OCI-LY7 (cell line): ENCODE results near the gene FAIM2. TPM values are rescaled to one million over a fixed set of nuclear protein-coding genes. Genes with fewer than 3 reads are reported as not detected.

Experiments
- BruUV-seq: library from RNA; stranded (reverse); fragments of 400-500 nt; replicated peaks from 2 replicates; lab custom pipeline; 2021; lab: Mats Ljungman, UMichigan
- CTCF ChIA-PET: fragments of 300-600 bp; sonication (Branson Sonifier 250); formaldehyde crosslinking; loops from one replicate; lab custom pipeline; 2022; ENCODE audit warnings: antibody characterized with exemption; ENCODE audit not compliant: unreplicated experiment; lab: Charles Lee
- POLR2A ChIA-PET: fragments of 300-600 bp; sonication (Branson Sonifier 250); formaldehyde crosslinking; loops from one replicate; lab custom pipeline; 2022; ENCODE audit warnings: antibody characterized with exemption; lab: Charles Lee
- DNase-seq: peaks from one replicate; pipeline ENCODE4 v3.0.0-alpha.2; 2015; ENCODE audit warnings: low spot score
- H2AFZ ChIP-seq: fragments of 200-600 bp; sonication (generic), shearing (Covaris generic); 2 replicates; pipeline ENCODE4 v1.6.1; 2014; ENCODE audit warnings: mild to moderate bottlenecking, antibody characterized with exemption, low read length, moderate library complexity
- H3K27ac ChIP-seq: fragments of 200-600 bp; sonication (generic); 2 replicates; pipeline ENCODE4 v1.5.1; 2014; ENCODE audit warnings: mixed run types, low read depth, mild to moderate bottlenecking, moderate library complexity, low read length, inconsistent platforms; ENCODE audit not compliant: poor library complexity, severe bottlenecking
- H3K36me3 ChIP-seq: fragments of 200-600 bp; sonication (generic); 2 replicates; pipeline ENCODE4 v1.6.1; 2014; ENCODE audit warnings: mild to moderate bottlenecking, antibody characterized with exemption, low read length, moderate library complexity, mixed read lengths; ENCODE audit not compliant: insufficient read depth
- H3K4me1 ChIP-seq: fragments of 200-600 bp; sonication (generic); 2 replicates; pipeline ENCODE4 v1.5.1; 2014; ENCODE audit warnings: mild to moderate bottlenecking, low read length; ENCODE audit not compliant: insufficient read depth, poor library complexity, severe bottlenecking
- H3K4me2 ChIP-seq: fragments of 200-600 bp; sonication (generic); 2 replicates; pipeline ENCODE4 v1.6.1; 2014; ENCODE audit warnings: mild to moderate bottlenecking, low read length
- H3K4me3 ChIP-seq: fragments of 200-600 bp; sonication (generic); 2 replicates; pipeline ENCODE4 v1.5.1; 2014; ENCODE audit warnings: mild to moderate bottlenecking, low read depth, low read length; ENCODE audit not compliant: poor library complexity, severe bottlenecking
- H3K79me2 ChIP-seq: fragments of 200-600 bp; sonication (generic); 2 replicates; pipeline ENCODE4 v1.6.1; 2016; ENCODE audit warnings: low read depth, mild to moderate bottlenecking, low read length, moderate library complexity, mixed read lengths; ENCODE audit not compliant: insufficient read depth
- H3K9me2 ChIP-seq: fragments of 200-600 bp; sonication (generic); 2 replicates; pipeline ENCODE4 v1.6.1; 2016; ENCODE audit warnings: mild to moderate bottlenecking, low read length, mixed read lengths; ENCODE audit not compliant: insufficient read depth
- H3K9me3 ChIP-seq: fragments of 200-600 bp; sonication (generic); 2 replicates; pipeline ENCODE4 v1.6.1; 2014; ENCODE audit warnings: mild to moderate bottlenecking, mixed run types, low read length, mixed read lengths
- H4K20me1 ChIP-seq: fragments of 200-600 bp; sonication (generic); 2 replicates; pipeline ENCODE4 v1.6.1; 2014; ENCODE audit warnings: mild to moderate bottlenecking, antibody characterized with exemption, low read length, moderate library complexity, mixed read lengths; ENCODE audit not compliant: insufficient read depth
- EZH2phosphoT487 ChIP-seq: fragments of 200-600 bp; sonication (generic); IDR thresholded peaks from 2 replicates; pipeline ENCODE4 v1.6.1; 2018; ENCODE audit warnings: low read depth, borderline replicate concordance, mild to moderate bottlenecking, mixed run types, antibody characterized with exemption, low read length, moderate library complexity, mixed read lengths
- intact Hi-C: fragments of 100-400 bp; cut with micrococcal nuclease; formaldehyde crosslinking; loops from one replicate; pipeline ENCODE4 v1.10.0; 2022; ENCODE audit not compliant: unreplicated experiment
- total RNA-seq, 2 experiments: library from RNA; depleted of rRNA in 1 of 2; stranded (reverse); fragments of >200 nt in 1 of 2; shearing (Covaris generic) in 1 of 2; gene quantifications; 2 replicates each; pipeline ENCODE4 v1.2.3, GENCODE V29; 2014 to 2022
- TF ChIP-seq, protein P1 (sequence below): fragments of 200-600 bp; sonication (generic); conservative IDR thresholded peaks from 2 replicates; pipeline ENCODE4 v1.5.1; 2014; ENCODE audit warnings: mild to moderate bottlenecking, antibody characterized with exemption, low read length, moderate library complexity, mixed read lengths

The FAIM2 gene
- total RNA-seq, 2 experiments from 2014 or later, result 0.10 TPM; not detected in 1

GRCh38 chr12:49950273-49951251, 46.9 kb upstream of the FAIM2 start, which contains the start of gene AQP2:
Gene AQP2, plus strand, starts transcription at chr12:49950737. Its CDS starts 94 bp downstream, at chr12:49950831.
- Histone ChIP-seq H3K9me2 (no peaks in the 10 kb centered on the region), H3K9me3 (no peaks in the 10 kb centered on the region), H3K79me2 (no peaks in the 10 kb centered on the region), H3K27ac (no peak within 1 kb of the TSS), H2AFZ (no peak within 1 kb of the TSS), H3K4me2 (no peak within 1 kb of the TSS), H3K4me3 (no peak within 1 kb of the TSS), H3K36me3 (no peaks in the 10 kb centered on the region), H3K4me1 (no peaks in the 10 kb centered on the region), H4K20me1 (no peaks in the 10 kb centered on the region)
- TF ChIP-seq EZH2phosphoT487, result no peak
- TF ChIP-seq, protein P1, sequence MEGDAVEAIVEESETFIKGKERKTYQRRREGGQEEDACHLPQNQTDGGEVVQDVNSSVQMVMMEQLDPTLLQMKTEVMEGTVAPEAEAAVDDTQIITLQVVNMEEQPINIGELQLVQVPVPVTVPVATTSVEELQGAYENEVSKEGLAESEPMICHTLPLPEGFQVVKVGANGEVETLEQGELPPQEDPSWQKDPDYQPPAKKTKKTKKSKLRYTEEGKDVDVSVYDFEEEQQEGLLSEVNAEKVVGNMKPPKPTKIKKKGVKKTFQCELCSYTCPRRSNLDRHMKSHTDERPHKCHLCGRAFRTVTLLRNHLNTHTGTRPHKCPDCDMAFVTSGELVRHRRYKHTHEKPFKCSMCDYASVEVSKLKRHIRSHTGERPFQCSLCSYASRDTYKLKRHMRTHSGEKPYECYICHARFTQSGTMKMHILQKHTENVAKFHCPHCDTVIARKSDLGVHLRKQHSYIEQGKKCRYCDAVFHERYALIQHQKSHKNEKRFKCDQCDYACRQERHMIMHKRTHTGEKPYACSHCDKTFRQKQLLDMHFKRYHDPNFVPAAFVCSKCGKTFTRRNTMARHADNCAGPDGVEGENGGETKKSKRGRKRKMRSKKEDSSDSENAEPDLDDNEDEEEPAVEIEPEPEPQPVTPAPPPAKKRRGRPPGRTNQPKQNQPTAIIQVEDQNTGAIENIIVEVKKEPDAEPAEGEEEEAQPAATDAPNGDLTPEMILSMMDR, result no peak
- ChIA-PET CTCF (interaction anchor here (0.6 kb wide), 2 partner anchors 160 to 182 kb away, joined by 4 to 10 read pairs; no protein-coding TSS in a partner anchor), POLR2A (no interaction called here)
- no peak for DNase-seq
- BruUV-seq, result no TSS peak
- intact Hi-C loops, result no loop called here

DNA sequence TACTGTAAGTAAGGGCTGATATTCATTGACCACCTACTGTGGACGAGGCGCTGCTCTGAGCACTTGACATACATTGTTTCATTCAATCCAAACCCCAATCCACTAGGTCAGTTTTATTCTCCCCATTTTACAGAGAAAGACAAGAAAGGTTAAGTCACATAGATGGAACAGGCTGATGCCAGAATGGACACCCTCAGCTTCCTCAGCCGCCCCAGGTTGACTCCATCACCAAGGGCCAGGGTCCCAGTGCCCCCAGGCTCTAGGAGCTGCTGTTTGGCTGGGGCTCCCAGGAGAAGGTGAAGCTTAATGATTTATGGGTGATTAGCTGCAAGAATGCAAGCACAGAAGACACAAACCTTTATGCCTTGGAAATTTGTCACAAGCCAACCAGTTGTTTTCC, 46.2 kb upstream of the FAIM2 start:
- Histone ChIP-seq H3K36me3 (no peaks in the 10 kb centered on the region), H3K4me3 (no peak overlapping the region), H3K4me2 (no peak overlapping the region), H3K79me2 (no peaks in the 10 kb centered on the region), H4K20me1 (no peaks in the 10 kb centered on the region), H3K4me1 (peaks cover 6% of the 10 kb centered on the region), H3K27ac (no peak overlapping the region), H3K9me3 (no peaks in the 10 kb centered on the region), H3K9me2 (no peaks in the 10 kb centered on the region), H2AFZ (no peak overlapping the region)
- ChIA-PET CTCF (interaction anchor here (0.6 kb wide), 2 partner anchors 161 to 183 kb away, joined by 4 to 10 read pairs; no protein-coding TSS in a partner anchor), POLR2A (no interaction called here)
- no peak for DNase-seq
- intact Hi-C loops, result loop anchor here (10.0 kb wide), 1 partner anchor 85 kb away; no protein-coding TSS in a partner anchor
- BruUV-seq, result no TSS peak
- TF ChIP-seq, protein P1, result no peak
- no peak for TF ChIP-seq EZH2phosphoT487
